ACC112 (cell line): ENCODE results near the gene DUOXA1.

Experiments
- H2AFZ ChIP-seq: fragments of 200-600 bp; sonication (generic); one replicate; pipeline ENCODE4 v1.6.0; 2017; ENCODE audit warnings: antibody characterized with exemption, low read length; ENCODE audit not compliant: unreplicated experiment
- H3K27ac ChIP-seq: fragments of 200-600 bp; sonication (generic); 2 replicates; pipeline ENCODE4 v1.5.1; 2014; ENCODE audit warnings: low read depth, mild to moderate bottlenecking, antibody characterized with exemption, low read length, moderate library complexity
- H3K27me3 ChIP-seq: fragments of 200-600 bp; sonication (generic); 2 replicates; pipeline ENCODE4 v1.6.1; 2014; ENCODE audit warnings: mild to moderate bottlenecking, antibody characterized with exemption, low read length, moderate library complexity, mixed read lengths; ENCODE audit not compliant: insufficient read depth
- H3K36me3 ChIP-seq: fragments of 200-600 bp; sonication (generic); 2 replicates; pipeline ENCODE4 v1.6.1; 2016; ENCODE audit warnings: mild to moderate bottlenecking, antibody characterized with exemption, low read length, moderate library complexity, mixed read lengths; ENCODE audit not compliant: insufficient read depth
- H3K4me1 ChIP-seq: fragments of 200-600 bp; sonication (generic); one replicate; pipeline ENCODE4 v1.6.1; 2016; ENCODE audit warnings: low read length, mixed read lengths; ENCODE audit not compliant: insufficient read depth, unreplicated experiment, control insufficient read depth
- H3K4me3 ChIP-seq: fragments of 200-600 bp; sonication (generic); 2 replicates; pipeline ENCODE4 v1.5.1; 2014; ENCODE audit warnings: mild to moderate bottlenecking, low read depth, low read length
- H3K79me2 ChIP-seq: fragments of 200-600 bp; sonication (generic); one replicate; pipeline ENCODE4 v1.6.0; 2016; ENCODE audit warnings: low read length; ENCODE audit not compliant: control insufficient read depth, unreplicated experiment, insufficient read depth

The DUOXA1 gene

DNA sequence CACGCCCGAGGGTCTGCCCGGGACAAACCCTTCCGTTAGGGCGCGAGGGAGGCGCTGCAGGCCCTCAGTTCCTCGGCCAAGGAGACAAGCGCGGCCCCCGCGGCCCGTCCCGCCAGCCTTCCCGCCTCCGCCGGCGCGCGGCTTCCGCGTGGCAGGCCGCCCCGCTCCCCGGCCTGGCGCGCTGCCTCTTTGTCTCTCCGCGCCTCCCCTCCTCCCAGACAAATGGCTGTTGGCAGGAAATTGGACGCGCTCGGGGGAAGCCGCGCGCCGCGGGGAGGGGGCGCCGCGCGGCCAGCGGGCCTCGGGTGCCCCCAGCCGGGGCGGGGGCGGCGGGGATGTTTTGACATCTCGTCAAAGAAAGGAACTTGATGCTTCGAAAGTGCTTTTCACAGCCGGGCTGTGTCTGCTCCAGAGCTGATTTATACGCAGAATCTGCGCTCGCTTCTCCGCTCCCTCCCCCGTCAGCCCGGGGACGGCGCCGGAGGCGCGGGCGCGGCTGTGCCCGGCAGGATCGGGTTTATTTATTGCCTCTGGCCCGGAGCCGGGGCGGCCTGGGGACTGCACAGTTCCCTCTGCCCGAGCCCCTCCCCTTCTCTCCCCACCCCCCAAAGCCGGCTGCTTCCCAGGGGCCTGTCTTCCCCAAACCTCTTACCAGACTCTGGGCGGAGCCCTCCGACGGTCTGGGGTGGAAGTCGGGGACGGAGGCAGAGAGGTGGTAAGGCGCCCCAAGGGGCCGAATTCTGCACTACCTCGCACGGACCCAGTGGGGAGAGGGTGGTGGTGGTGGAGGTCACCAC lies 37.4 kb upstream of the DUOXA1 start:
- Histone ChIP-seq H3K4me3 (peak overlapping the region; percentile 83), H3K79me2 (no peaks in the 10 kb centered on the region), H2AFZ (peak overlapping the region; percentile 97), H3K27ac (peak overlapping the region; percentile 71), H3K36me3 (no peaks in the 10 kb centered on the region), H3K4me1 (peaks cover 12% of the 10 kb centered on the region), H3K27me3 (no peaks in the 10 kb centered on the region)

DNA sequence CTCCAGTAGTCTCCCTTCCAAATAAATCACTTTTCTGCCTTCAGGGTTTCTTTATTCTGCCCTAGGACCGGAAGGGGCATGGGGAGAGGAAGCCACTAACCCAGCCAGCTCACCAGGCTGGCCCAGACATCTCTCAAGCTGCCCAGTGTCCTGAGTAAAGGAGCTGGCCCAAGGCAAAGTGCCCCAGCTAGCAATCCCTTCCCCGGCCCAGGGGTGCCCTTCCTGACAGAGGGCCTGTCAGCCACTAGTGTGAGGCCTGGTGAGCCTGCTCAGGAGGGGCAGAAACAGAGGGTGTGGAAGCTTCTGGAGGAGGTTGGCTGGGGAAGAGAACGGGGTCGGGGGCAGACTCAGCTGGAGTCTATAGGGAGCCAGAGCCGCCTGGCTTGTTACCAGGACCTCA lies 35.9 kb upstream of the DUOXA1 start:
- Histone ChIP-seq H3K27ac (no peak overlapping the region), H3K4me1 (peaks cover 12% of the 10 kb centered on the region)

DNA sequence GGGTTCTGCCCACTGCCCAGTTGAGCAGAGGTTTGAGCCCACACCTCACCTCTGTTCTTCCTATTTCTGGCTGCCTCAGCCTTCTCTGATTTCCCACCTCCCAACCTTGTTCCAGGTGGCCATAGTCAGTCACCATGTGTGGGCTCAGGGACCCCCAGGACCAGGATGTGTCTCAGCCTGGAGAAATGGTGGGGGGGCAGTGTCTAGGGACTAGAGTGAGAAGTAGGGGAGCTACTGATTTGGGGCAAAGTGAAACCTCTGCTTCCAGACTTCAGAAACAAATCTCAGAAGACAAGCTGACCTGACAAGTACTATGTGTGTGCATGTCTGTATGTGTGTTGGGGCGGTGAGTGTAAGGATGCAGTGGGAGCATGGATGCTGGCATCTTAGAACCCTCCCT lies 35.2 kb upstream of the DUOXA1 start:
- H3K27me3 ChIP-seq, result no peaks in the 10 kb centered on the region
- H3K79me2 ChIP-seq, result no peaks in the 10 kb centered on the region
- peaks cover 12% of the 10 kb centered on the region for H3K4me1 ChIP-seq
- H2AFZ ChIP-seq, result no peak overlapping the region
- no peak overlapping the region for H3K27ac ChIP-seq
- H3K4me3 ChIP-seq, result no peak overlapping the region
- no peaks in the 10 kb centered on the region for H3K36me3 ChIP-seq

More for the DNA sequence above, 35.9 kb upstream of the DUOXA1 start:
- H2AFZ ChIP-seq, result no peak overlapping the region
- H3K4me3 ChIP-seq, result no peak overlapping the region
- H3K27me3 ChIP-seq, result no peaks in the 10 kb centered on the region
- H3K36me3 ChIP-seq, result no peaks in the 10 kb centered on the region
- no peaks in the 10 kb centered on the region for H3K79me2 ChIP-seq

DNA sequence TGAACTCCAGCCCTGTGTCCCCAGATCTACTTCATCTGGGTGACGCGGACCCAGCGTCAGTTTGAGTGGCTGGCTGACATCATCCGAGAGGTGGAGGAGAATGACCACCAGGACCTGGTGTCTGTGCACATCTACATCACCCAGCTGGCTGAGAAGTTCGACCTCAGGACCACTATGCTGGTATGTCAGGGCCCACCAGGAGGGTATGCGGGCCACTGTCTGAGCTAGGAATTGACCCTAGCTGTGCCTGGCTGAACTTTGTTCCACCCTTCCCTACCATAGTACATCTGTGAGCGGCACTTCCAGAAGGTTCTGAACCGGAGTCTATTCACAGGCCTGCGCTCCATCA lies 33.8 kb upstream of the DUOXA1 start:
- Histone ChIP-seq H3K4me3 (no peak overlapping the region), H3K27me3 (no peaks in the 10 kb centered on the region), H3K79me2 (no peaks in the 10 kb centered on the region), H2AFZ (no peak overlapping the region), H3K36me3 (no peaks in the 10 kb centered on the region), H3K27ac (no peak overlapping the region), H3K4me1 (peaks cover 12% of the 10 kb centered on the region)

DNA sequence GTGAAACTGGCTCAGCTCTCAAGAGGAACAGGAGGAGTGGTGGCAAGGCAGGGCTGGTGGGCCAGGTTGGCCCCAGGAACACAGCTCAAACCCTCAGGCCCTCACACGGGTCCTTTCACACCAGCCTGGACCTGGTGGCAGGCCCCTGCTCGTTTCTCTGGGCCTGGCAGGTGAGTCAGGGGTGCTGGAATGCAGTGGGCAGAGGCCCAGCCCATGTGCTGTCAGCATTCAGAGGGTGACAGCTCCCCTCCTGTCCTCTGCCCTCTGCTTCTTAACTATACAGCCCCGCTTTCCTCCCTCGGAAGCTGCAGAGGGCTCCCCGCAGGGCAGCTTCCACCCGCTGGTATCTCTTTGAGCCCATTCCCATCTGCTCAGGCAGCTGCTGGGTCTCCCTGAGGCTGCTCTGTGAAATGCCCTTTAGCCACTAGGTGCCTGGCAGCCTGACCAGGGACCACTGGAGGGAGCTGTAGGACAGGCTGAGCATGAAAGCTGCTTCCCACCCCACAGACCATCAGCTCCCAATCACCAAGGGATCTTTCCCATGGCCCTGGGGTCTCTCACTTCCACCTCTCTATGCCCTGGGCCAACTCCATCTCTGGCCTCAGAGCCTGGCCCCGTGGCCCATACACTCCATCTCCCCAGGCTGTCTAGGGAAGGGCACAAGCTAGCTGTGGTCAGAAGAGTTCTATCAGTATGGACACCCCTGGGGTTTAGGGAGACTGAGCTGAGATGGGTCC lies 33.3 kb upstream of the DUOXA1 start:
- no peak overlapping the region for H3K4me3 ChIP-seq
- H3K27ac ChIP-seq, result no peak overlapping the region

DNA sequence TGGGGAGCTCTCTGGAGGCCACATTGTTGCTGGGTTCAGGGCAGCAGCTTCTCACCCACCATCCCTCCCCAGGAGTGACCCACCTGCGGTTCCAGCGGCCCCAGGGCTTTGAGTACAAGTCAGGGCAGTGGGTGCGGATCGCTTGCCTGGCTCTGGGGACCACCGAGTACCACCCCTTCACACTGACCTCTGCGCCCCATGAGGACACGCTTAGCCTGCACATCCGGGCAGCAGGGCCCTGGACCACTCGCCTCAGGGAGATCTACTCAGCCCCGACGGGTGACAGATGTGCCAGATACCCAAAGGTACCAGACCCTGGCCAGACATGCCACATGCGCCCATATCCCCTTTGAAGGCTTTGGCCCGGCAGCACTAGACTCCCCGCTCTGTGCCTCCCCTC lies 32.0 kb upstream of the DUOXA1 start:
- Histone ChIP-seq H2AFZ (no peak overlapping the region), H3K36me3 (no peaks in the 10 kb centered on the region), H3K4me3 (no peak overlapping the region), H3K4me1 (peaks cover 19% of the 10 kb centered on the region), H3K27ac (no peak overlapping the region), H3K27me3 (no peaks in the 10 kb centered on the region), H3K79me2 (no peaks in the 10 kb centered on the region)

More for the DNA sequence above, 33.3 kb upstream of the DUOXA1 start:
- no peaks in the 10 kb centered on the region for H3K36me3 ChIP-seq
- H3K27me3 ChIP-seq, result no peaks in the 10 kb centered on the region
- no peaks in the 10 kb centered on the region for H3K79me2 ChIP-seq
- H3K4me1 ChIP-seq, result peaks cover 12% of the 10 kb centered on the region
- H2AFZ ChIP-seq, result no peak overlapping the region

DNA sequence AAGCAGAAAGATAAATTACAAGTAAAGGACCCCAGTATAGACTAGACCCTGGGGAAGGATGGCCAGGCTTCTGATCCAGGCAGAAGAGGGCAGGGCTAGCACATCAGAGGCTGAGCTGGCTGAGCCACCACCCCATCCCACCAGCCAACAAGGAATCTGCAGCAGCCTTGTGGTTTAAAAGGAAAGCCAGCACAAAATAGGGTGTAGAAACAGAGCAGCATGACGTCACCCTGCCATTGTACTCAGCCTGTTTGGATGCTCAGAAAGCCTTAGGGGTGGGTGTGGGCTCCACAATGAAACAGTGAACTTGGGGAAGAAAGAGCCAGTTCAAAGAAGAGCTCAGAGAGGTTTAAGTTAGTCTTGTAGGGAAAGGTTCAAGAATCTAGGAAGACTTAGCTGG lies 28.3 kb upstream of the DUOXA1 start:
- Histone ChIP-seq H3K27ac (no peak overlapping the region), H3K27me3 (no peaks in the 10 kb centered on the region), H3K4me1 (peaks cover 15% of the 10 kb centered on the region), H3K36me3 (no peaks in the 10 kb centered on the region), H3K4me3 (no peak overlapping the region), H3K79me2 (no peaks in the 10 kb centered on the region), H2AFZ (no peak overlapping the region)

DNA sequence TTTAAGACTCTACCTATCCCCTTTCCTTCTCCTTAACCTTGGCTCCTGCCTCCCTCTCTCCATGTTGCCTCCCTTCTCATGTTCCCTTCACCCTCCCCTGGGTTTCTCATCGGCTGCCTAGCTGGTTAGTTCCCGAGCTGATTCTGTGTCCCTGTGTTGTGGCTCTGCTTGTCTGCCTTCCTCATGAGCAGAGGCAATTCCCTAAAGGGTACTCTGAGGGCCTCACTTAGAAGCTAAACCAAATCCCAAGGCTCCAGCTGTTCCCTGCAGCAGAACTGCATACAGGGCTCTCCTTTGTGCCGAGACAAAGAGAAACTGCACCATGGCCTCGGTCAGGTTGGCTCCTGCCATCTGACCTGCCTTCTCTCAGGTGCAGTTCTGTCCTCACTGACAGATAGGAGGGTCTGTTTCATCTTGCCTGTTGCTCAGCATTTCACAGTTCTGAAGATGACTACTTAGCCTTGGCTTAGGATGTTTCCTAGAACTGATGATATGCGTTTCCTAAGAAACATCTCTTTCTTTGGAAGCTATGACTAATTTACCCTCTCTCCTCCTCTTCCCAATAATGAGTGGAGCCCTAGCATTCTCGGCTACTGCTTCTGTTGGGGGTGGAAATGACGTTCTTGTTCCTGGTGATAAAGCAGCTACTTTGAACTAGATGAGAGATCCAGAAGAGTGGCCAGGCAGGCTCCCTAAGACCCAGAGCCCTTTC lies 27.2 kb upstream of the DUOXA1 start:
- H2AFZ ChIP-seq, result no peak overlapping the region
- no peak overlapping the region for H3K4me3 ChIP-seq
- peak overlapping the region; percentile 40 for H3K27ac ChIP-seq

DNA sequence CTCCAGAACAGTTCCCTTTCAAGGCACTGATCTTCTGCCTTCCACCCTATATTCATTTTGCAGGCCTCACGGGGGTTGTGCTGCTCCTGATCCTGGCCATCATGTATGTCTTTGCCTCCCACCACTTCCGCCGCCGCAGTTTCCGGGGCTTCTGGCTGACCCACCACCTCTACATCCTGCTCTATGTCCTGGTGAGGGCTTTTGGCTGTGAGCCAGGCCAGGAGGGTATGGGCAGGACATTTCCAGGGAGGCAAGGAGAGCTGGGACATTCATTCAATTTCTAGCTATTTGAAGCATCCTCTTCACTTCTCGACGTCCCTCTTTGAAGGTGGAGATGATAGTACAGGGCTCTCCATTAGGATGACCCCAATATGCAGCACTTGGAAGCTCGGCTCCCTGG lies 26.1 kb upstream of the DUOXA1 start:
- H2AFZ ChIP-seq, result no peak overlapping the region
- no peaks in the 10 kb centered on the region for H3K79me2 ChIP-seq
- H3K27ac ChIP-seq, result no peak overlapping the region
- H3K4me3 ChIP-seq, result no peak overlapping the region
- H3K36me3 ChIP-seq, result no peaks in the 10 kb centered on the region
- H3K4me1 ChIP-seq, result peaks cover 8% of the 10 kb centered on the region
- no peaks in the 10 kb centered on the region for H3K27me3 ChIP-seq

More for the DNA sequence above, 27.2 kb upstream of the DUOXA1 start:
- Histone ChIP-seq H3K4me1 (peaks cover 8% of the 10 kb centered on the region), H3K27me3 (no peaks in the 10 kb centered on the region), H3K79me2 (no peaks in the 10 kb centered on the region), H3K36me3 (no peaks in the 10 kb centered on the region)

DNA sequence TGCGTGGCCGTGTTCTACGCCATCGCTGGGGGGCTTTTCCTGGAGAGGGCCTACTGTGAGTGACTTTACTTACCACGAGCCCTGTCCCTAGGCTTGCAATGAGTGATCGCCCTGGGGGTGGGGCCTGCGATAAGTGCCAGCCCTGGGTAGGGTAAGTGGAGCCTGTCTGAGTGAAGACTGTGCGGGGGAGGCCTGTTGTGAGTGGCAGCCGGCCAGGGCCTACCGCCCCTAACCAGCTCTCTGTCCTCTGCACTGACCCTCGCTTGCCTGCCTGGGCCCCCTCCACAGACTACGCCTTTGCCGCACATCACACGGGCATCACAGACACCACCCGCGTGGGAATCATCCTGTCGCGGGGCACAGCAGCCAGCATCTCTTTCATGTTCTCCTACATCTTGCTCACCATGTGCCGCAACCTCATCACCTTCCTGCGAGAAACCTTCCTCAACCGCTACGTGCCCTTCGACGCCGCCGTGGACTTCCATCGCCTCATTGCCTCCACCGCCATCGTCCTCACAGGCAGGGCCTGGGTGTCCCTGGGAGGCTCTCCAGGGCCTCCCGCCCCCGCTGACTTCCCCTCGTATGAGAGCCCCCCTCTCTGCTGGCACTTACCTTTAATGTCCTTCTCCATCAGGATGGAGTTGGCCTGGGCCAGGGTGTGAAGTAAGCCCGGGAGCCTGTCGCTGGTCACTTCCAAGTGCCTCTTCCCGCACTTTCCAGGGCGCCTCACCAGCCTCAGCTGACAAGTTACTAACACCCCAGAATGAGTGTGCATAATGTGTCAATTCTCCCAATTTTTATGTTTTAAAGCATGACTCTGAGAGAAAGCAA lies 22.5 kb upstream of the DUOXA1 start:
- H3K79me2 ChIP-seq, result no peaks in the 10 kb centered on the region
- H3K4me1 ChIP-seq, result peaks cover 10% of the 10 kb centered on the region
- H3K36me3 ChIP-seq, result no peaks in the 10 kb centered on the region
- H3K27ac ChIP-seq, result no peak overlapping the region
- no peak overlapping the region for H2AFZ ChIP-seq
- no peak overlapping the region for H3K4me3 ChIP-seq
- H3K27me3 ChIP-seq, result no peaks in the 10 kb centered on the region
